GM18868 (cell line): ENCODE data around the gene SLC12A7.
"Not testable (repeated sequence)": the region's sequence is repeated elsewhere in the genome, so short reads cannot be mapped to it uniquely, and the experiment has no call there.

Experiments used
- ATAC-seq: cut with Tn5 transposase; IDR thresholded peaks from one replicate; pipeline ENCODE4 v1.9.1; 2021; ENCODE audit warnings: mild to moderate bottlenecking, moderate library complexity; ENCODE audit not compliant: unreplicated experiment

The SLC12A7 gene

DNA sequence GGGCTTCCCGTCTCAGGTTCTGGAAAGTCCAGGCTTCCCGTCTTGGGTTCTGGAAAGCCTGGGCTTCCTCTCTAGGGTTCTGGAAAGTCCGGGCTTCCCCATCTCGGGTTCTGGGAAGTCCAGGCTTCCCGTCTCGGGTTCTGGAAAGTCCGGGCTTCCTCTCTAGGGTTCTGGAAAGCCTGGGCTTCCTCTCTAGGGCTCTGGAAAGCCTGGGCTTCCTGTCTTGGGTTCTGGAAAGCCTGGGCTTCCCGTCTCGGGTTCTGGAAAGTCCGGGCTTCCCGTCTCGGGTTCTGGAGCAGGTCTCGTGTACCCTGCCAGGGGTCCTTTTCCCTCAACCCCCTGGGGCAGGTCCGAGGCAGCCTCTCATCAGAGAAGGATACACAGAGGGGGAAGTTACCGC lies 28.8 kb downstream of the SLC12A7 start:
- ATAC-seq = not testable (repeated sequence)

DNA sequence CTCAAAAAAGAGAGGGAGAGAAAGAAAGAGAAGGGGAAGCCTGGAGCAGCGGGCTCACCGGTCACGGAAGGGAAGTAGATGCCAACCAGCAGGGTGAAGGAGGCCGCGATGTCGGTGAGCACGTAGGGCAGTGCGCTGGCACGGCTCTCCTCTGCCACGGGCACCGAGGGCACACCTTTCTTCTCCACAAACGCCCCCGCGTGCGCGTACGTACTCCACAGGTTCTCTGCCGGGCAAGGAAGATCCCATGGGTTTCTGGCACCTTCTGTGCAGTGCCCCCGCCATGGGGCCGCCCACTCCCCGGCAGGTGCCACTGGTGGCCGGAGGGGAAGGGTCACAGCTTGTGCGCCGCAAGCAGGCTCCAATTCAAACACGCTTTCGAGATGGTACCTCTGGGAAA lies 30.3 kb downstream of the SLC12A7 start:
- ATAC-seq = no peak

DNA sequence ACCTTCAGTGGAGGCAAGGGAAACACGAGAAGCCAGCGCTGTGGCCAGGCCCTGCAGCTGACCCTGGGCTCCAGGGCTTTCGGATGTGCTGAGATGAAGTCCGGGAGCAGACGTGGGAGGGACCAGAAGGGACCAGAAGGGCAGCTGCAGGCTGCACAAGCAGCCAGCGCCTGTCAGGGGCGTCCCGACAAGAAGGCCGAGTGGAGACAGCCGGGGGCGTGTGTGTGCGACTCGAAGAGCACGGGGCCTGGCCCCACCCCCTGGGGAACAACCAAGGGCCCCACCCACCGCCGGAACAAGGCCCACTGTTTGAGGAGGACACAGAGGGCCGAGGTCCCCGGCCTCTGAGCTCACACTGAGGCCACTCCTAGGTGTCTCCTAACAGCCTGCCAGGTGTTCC lies 31.4 kb downstream of the SLC12A7 start:
- no peak for ATAC-seq

DNA sequence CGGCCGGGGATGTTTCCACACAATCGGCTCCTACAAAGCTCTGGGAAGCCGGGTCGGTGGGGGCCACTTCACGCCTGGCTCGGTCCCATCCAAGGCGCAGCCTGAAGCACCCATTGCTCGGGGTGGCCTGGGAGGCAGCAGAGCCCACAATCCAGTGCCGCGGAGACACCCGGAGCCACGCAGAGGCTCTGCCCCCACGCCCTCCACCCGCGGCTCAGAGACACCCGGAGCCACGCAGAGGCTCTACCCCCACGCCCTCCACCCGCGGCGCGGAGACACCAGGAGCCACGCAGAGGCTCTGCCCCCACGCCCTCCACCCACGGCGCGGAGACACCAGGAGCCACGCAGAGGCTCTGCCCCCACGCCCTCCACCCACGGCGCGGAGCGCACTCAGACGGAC lies 31.9 kb downstream of the SLC12A7 start:
- no peak for ATAC-seq

DNA sequence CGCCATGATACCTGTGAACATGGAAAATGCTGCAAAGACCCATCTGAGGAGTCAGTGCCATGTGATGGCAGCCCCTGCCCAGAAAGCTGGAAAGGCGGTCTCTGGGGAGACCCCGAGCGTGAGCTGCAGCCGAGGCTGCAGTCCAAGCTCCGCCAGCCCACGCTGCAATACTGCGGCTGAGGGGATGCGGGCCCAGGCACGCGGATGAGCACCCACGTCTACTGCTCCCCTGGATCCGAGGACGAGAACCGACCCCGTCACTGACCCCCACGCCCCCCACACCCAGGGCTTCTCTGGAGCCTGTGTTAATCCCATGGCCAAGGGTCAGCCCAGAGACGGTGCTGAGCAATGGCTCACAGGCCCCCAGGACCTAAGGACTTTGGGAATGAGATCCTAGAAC lies 32.4 kb downstream of the SLC12A7 start:
- no peak for ATAC-seq

DNA sequence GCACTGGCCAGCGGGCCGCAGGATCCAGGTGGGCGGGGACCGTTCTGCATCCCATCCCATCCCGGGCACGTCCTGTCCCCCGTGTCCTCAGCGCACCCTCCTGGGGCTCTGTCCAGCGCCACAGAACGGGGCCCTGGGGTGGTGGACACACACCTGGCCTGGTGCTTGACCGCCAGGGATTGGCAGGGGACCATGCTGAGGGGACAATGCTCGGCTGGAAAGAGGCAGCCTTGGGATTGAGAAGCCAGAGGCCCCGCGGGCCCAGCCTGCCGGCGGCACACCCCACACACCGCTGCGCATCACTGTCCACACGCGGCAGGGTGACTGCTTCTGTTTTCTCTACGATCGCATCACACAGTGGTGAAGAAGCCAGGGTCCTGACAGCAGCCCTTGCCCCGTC lies 33.0 kb downstream of the SLC12A7 start:
- ATAC-seq = no peak

DNA sequence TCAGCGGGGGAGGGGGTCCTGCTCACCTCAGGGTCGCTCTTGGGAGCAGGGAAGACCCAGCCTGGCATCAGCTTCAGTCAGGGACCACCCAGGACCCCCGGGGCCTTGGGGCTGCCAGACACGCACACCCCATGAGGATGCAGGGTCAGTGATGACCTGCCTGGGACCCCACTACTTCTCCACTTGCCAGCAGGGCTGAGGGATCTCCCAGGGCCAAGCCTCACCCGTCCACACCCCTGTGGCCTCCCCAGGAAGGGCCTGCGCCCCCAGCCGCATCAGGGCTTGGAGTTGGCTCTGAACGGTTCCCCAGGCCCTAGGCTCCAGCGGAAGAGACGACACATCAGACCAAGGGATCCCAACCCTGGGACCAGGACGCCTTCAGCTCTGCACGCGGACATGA lies 33.7 kb downstream of the SLC12A7 start:
- ATAC-seq = no peak

DNA sequence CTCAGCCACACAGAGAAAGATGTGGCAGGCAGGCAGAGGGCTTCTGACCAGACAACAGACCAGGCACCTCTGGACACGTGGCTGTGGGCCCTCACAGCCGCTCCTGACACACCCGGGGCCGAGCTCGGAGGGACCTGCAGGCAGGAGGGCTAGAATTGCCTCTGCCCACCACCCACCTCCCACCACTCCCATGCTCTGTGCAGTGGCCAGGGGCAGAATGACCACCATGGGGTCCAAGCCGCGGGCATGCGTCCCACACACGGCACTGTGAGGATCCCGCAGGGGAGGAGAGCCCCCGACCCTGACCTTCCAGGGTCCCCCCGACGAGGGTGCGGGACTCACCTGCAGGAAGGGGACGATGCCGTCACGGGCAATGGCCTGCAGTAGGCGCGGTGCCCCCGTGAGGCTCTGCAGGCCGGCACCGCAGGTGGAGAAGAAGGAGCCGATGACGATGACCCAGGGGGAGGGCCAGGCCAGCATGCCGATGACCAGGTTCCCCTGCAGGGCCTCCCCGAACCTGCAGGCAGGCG lies 34.3 kb downstream of the SLC12A7 start:
- ATAC-seq = no peak

DNA sequence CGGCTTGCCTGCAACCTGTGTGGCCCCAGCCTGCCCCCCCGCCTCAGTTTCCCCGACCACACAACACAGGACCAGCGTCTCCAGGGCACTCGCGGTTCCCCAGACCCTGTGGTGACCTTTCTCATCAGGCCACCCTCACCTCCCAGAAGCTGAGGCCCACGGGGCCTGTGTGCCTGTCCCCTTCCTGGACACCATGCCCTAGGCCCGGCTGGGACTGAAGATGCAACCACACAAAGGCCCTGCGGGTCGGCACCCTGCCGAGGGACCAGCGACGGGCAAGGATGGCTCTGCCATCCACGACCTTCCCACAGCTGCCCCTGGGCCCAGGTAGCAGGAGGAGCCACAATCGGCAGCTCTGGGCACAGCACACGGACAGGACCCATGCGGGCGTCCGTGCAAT lies 34.8 kb downstream of the SLC12A7 start:
- ATAC-seq = no peak

DNA sequence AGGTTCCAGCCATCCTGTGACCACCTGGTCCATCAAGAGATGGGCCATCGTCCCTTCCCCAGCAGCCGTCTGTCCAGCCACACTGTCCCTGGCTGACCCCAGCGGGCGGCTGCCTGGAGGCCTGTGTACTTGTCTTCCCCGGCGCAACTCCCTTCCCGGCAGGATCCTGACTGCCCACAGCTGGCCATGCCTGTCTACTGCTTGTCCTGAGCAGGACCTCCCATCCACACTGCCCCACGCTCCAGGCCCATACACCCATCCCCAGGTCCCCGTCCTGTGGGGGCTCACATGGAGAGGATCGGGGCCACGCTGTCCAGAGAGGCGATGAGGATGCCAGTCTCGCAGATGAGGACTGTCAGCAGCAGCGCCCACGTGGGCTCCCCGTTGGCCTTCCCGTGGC lies 35.5 kb downstream of the SLC12A7 start:
- ATAC-seq = no peak

DNA sequence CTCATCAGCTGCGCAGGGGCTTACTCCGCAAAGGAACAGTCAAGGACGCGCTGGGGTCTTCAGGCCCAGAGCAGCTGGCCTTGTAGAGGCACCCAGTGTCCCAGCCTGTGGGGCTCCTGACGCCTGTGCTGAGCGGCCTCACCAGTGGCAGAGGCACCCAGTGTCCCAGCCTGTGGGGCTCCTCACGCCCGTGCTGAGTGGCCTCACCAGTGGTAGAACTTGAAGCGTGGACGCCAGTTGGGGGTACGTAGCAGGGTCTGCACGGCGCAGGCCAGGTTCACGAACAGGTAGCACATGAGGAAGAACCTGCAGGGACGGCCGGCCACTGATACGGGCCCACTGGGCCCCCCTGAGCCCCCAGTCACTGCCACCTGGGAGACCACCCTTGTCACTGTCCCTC lies 35.9 kb downstream of the SLC12A7 start:
- no peak for ATAC-seq

DNA sequence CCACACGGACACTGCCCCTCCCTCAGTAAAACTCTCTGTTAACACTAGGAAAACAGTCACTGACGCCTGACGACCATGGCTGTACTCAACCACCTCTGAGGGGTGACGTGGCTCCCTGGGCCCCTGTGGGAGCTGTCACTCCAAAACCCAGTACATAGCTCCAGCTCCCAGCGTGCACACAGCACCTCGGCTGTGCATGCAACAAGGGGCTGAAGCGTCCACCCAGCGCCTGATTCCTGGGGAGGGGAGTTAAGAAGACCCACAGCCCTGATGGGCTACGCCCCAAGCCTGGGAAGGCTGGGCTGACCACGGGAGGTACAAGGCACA lies 36.3 kb downstream of the SLC12A7 start:
- no peak for ATAC-seq

DNA sequence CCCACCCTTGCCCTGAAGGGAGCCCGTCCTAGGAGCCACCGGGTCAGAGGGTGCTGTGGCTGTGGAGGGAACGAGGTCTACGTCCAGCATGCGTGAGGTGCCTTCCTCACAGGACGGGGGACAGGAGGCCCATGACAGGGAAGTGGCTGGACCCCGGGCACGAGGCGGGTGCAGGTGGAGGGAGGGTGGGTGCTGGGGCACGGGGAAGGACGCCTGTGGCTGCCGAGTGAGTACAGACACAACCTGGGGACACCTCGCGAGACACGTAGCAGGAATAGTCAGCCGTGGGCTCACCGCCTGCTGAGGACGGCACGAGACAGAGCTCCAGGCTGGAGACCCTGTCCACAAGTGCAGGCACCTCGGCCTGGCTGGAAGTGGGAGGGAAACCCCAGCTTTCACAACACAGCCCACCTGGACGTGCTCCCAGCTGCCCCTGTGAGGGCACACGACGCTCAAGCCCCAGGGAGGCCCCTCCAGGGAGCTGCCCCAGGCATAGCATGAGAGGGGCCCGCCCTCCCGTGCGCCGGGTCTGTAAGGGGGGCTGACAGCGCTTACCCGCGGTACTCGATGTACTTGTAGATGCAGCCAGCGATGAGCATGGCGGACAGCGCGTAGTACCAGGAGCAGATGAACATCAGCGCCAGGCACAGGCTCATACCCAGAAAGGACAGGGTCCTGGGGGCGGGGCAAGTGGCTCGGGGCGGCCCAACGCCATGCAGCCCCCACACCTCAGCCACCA lies 36.9 kb downstream of the SLC12A7 start:
- no peak for ATAC-seq

DNA sequence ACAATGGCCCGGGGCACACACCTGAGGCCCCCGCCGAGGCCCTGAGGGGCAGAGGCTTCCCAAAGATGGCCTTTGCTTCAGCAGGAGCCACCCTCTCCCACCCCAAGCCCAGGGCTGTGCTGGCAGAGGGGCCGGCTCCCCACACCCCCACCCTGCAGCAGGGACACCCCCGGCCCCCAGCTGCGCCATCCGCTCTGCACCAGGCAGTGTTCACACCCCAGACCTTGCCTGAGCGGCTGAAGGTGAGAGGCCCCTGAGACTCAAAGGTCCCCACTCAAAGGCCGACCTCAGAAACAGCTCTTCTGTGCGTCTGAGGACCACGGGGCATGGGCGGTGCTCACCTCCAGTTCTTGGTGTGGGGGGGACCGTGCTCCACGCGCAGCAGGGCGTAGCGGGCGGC lies 37.6 kb downstream of the SLC12A7 start:
- no peak for ATAC-seq

DNA sequence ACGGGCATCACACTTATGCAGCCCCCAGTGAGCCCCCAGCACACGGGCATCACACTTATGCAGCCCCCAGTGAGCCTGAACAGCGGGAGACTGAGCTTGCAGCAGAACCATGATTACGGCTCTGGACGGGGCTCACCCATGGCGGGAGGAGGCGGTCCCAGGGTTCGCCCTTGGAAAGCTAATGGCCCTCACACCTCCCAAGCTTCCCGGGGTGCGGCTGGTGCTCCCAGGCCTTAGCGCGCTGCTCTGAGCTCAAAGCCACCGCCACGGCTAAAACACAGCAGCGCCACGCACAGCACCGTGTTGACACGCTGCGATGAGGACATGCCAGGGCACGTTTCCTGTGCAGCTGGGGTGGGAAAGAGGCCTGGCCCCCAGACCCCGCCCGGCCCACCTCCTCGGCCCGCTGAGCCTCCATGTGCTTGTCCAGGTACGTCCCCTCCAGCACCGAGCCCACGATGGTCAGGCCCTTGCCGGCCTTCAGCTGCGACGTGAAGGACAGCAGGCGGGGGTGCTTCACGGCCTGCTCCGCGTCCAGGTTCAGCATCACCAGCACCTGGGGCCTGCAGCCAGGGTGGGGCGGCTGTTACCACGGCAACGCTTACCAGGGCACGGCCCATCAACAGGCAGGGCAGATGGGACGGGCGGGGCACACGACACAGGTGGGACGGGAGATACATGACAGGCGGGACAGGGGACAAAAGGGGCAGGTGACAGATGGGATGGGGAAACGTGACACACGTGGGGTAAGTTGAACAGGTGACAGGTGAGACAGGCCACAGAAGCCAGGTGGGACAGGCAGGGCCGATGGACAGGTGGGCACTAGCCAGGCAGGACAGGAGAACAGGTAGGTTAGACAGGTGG lies 38.4 kb downstream of the SLC12A7 start:
- ATAC-seq = no peak

DNA sequence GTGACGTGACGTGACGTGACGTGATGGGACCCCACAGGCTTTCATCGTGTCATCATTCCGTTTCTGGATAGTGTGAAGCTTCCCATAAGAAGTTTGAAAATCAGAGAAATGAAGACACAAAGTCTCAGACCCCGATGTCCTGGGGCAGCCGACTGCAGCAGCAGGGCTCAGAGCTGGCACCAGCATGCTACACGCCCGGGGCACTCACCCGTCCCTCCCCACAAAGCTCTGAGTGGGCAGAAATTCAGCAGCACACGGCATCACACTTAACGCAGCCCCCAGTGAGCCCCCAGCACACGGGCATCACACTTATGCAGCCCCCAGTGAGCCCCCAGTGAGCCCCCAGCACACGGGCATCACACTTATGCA lies 42.2 kb downstream of the SLC12A7 start:
- no peak for ATAC-seq

DNA sequence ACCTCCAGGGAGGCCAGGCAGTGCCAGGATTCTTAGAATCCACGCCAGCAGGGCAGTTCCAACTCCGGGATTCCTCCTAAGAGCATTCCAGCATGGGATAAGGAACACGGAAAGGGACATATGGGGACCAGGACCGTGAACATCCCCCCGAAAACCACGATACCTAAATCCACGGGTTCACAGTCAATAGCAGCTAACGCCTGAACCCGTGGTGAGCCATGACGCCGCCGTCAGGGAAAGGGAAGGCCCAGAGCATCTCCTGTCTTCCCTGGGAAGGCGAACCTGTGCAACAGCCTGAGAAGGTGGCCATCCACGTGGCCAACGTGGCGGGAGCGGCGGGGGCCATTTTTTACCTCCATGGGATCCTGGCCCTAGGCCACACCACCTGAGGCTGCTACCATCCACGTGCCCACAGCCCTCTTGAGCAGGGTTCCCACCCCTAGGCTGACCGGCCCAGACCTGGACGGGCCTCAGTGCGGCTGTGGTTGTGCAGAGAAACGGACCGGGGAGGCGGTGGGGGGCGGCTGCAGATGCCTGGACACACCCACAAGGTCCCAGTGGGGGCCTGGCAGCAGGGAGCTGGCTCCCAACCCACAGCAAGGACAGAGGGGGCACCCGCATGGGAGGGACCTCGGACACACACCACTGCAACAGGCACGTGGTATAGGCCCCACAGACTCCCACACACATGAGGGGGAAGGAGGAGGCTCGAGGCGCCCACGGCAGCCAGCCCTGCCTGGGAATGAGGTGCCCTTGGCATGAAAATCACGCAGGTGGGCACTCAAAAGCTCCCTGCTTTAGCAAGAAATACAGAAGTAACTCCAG lies 42.8 kb downstream of the SLC12A7 start:
- ATAC-seq = no peak

DNA sequence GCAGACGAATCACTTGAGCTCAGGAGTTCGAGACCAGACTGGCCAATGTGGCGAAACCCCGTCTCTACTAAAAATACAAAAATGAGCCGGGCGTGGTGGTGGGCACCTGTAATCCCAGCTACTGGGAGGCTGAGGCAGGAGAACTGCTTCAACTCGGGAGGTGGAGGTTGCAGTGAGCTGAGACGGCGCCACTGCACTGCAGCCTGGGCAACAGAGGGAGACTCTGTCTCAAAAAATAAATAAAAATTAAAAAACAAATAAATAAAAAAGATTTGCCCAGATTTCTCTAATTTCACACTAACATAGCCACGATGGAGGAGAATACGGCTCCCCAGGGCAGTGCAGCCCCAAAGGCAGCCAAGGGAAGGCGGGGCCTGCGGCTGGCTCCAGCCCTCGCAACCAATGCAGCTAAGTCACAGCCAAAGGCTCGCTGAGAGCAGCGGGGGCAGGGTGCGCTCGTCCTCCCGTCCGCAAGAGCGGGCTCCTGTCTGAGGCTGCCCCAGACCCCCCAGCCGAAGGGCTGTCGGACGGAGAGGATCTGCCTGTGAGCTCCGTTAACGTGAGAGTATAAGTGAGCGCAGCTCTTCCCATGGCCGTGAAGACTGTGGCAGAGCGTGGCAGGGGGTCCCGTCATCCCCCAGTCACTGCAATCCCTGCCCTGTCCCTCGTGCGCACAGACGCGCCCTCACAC lies 43.5 kb downstream of the SLC12A7 start:
- no peak for ATAC-seq

DNA sequence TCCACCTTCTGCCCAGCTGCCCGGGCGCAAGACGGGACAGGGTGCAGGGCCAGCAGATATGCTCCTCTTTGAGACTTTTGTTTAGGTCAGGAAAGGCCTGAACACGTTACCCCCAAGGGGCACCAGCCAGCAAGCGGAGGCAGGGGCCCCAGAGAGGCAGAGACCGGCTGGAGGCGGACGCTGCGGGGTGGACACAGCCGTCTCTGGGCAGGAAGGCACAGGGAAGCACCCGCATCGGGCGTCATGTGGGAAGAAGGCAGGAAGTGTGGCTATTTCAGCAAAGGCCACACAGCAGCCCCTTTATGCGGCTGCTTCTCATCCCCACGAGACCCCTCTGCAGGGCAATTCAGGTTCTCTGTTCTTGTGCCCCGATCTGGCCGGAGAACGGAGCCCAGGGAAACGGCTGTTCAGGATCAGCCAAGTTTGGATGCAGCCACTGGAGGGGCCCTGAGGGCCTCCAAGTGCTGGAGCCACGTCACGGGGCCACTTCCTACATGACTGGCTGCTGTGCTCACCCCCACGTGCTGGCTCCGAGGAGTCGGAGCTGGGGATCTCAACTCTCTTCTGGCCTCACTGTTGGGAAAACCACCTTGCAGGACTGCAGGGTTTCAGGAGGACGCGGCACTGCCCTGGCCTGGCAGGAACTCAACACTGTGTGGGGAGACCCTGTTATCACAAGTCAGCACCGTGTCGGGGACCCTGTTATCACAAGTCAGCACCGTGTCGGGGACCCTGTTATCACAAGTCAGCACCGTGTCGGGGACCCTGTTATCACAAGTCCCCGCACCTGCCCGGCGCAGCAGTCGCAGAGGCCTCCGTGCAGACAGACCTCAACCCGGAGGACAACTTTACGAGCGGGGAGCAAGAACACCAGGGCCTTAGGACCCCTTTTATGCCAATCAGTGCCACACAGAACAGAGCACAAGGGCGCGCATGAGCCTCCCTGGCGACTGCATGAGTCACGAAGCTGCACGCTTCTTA lies 44.4 kb downstream of the SLC12A7 start:
- no peak for ATAC-seq

DNA sequence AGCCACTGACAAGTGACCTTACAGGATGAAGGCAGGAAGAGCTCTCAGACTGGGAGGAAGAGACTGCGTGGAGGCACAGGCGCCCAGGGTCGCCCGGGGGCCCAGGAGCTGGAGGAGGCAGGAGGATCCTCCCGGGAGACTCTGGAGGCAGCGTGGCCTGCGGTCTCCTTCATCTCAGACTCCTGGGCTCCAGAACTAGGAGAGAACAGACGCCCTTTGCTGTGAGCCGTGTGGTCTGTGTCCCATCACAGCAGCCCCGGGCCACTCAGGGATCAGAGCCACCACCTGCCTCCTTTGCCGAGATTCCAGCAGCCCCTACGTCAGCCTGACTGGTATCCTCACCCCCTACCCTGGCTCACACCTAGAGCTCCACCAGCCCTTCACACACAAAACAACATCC lies 45.2 kb downstream of the SLC12A7 start:
- ATAC-seq = no peak
